ENCODE measurements around the gene BCS1L. TPM values are rescaled to one million over a fixed set of nuclear protein-coding genes. Genes with fewer than 3 reads are reported as not detected.

Gene BCS1L
- total and polyA plus RNA-seq, 9 of the 15 experiments (the other 6 are each of a cell fraction or from before 2014, with no cell fraction given): 37.6 to 103 (median 56.7) TPM

DNA sequence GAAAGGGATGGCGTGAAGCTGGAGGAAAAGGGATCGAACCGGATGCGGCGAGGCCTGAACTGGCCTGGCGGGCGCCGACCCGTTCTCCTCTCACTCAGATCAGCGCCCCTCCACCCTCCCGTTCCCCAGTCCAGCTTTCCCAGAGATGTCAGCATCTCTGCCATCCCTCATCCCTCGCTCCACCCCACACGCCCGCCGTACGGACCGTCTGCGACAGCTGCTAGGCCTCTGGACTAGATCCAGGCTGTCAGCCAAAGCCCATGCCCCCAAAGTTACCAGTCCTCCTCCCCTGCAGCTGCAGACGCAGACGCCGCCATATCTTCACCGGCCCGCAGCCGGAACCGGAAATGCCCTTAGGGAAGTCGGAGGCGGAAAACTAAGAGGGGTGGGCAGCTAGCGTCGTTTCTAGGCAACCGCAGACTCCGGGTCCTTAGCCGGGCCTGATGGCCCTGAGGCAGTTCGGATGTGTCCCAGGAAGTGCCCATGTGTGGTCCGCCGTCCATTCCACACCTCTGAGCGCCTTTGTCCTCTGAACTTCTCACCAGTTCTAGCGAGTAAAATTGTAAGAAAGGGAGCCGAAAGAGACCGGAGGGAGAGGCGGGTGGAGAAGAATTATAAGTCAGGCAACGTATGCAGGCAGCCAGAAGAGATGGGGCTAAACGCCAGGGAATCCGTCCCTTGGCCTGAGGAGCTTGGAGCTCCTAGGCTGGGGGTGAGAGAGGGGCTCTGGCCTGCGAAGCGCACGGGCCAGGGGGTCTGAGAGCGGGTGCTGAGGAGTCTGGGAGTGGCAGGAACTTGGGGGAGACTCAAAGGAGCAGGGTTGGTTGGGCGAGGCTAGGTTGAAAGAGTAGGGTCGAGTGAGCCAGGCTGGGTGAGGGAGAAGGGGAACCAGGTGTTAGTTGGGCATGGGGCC is 12.4 kb downstream of the BCS1L start, which contains the start of the genes RNF25 and STK36 (continued):
- TF ChIP-seq, protein P1, sequence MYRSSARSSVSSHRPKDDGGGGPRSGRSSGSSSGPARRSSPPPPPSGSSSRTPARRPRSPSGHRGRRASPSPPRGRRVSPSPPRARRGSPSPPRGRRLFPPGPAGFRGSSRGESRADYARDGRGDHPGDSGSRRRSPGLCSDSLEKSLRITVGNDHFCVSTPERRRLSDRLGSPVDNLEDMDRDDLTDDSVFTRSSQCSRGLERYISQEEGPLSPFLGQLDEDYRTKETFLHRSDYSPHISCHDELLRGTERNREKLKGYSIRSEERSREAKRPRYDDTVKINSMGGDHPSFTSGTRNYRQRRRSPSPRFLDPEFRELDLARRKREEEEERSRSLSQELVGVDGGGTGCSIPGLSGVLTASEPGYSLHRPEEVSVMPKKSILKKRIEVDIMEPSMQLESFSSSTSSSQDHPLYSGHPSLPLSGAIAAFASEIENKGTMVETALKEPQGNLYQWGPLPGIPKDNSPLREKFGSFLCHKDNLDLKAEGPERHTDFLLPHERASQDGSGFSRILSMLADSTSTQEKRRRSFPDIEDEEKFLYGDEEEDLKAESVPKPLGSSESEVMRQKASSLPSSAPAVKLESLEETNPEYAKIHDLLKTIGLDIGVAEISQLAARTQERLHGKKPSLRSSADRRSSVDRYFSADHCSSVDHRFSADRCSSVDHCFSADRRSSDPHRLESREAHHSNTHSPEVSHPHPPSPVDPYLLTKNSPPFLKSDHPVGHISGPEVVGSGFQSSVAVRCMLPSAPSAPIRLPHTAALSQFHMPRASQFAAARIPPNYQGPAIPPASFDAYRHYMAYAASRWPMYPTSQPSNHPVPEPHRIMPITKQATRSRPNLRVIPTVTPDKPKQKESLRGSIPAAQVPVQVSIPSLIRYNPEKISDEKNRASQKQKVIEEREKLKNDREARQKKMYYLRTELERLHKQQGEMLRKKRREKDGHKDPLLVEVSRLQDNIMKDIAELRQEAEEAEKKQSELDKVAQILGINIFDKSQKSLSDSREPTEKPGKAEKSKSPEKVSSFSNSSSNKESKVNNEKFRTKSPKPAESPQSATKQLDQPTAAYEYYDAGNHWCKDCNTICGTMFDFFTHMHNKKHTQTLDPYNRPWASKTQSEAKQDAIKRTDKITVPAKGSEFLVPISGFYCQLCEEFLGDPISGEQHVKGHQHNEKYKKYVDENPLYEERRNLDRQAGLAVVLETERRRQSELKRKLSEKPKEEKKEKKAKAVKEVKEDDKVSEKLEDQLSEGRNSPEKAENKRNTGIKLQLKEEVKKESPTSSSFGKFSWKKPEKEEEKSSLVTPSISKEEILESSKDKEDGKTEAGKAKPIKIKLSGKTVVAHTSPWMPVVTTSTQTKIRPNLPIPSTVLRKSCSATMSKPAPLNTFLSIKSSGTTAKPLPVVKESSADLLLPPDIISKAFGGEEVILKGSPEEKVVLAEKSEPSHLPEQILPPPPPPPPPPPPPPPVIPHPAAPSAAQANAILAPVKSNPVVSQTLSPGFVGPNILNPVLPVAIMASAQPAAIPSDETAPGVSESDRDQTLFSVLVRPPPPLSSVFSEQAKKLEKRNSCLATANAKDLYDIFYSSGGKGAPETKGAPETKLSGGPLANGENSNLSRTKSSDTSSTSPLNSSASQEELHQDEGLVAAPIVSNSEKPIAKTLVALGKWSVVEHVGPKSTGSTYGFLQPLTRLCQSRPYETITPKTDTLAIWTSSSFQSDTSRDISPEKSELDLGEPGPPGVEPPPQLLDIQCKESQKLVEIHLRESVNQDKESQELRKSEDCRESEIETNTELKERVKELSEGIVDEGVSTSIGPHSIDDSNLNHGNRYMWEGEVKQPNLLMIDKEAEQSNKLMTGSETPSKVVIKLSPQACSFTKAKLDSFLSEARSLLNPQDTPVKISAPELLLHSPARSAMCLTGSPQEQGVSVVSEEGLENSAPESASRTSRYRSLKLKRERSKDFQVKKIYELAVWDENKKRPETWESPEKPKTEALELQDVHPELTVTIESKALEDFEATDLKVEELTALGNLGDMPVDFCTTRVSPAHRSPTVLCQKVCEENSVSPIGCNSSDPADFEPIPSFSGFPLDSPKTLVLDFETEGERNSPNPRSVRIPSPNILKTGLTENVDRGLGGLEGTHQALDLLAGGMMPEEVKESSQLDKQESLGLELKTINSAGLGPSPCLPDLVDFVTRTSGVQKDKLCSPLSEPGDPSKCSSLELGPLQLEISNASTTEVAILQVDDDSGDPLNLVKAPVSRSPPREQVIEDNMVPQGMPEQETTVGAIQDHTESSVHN (IDR thresholded peaks at IDR 0.05; ENCODE audit: borderline replicate concordance in 1 of 2, low read depth in 1 of 2): no peak
- TF ChIP-seq, protein P2, sequence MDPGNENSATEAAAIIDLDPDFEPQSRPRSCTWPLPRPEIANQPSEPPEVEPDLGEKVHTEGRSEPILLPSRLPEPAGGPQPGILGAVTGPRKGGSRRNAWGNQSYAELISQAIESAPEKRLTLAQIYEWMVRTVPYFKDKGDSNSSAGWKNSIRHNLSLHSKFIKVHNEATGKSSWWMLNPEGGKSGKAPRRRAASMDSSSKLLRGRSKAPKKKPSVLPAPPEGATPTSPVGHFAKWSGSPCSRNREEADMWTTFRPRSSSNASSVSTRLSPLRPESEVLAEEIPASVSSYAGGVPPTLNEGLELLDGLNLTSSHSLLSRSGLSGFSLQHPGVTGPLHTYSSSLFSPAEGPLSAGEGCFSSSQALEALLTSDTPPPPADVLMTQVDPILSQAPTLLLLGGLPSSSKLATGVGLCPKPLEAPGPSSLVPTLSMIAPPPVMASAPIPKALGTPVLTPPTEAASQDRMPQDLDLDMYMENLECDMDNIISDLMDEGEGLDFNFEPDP (CRISPR knock-in tag; IDR thresholded peaks at IDR 0.05): no peak
- no peak for TF ChIP-seq ZKSCAN1 (IDR thresholded peaks at IDR 0.05; ENCODE audit: low read depth, low read length)
- TF ChIP-seq POLR3G (IDR thresholded peaks at IDR 0.05; ENCODE audit: extremely low read depth, insufficient read length, insufficient replicate concordance): no peak
- TF ChIP-seq, protein P3, sequence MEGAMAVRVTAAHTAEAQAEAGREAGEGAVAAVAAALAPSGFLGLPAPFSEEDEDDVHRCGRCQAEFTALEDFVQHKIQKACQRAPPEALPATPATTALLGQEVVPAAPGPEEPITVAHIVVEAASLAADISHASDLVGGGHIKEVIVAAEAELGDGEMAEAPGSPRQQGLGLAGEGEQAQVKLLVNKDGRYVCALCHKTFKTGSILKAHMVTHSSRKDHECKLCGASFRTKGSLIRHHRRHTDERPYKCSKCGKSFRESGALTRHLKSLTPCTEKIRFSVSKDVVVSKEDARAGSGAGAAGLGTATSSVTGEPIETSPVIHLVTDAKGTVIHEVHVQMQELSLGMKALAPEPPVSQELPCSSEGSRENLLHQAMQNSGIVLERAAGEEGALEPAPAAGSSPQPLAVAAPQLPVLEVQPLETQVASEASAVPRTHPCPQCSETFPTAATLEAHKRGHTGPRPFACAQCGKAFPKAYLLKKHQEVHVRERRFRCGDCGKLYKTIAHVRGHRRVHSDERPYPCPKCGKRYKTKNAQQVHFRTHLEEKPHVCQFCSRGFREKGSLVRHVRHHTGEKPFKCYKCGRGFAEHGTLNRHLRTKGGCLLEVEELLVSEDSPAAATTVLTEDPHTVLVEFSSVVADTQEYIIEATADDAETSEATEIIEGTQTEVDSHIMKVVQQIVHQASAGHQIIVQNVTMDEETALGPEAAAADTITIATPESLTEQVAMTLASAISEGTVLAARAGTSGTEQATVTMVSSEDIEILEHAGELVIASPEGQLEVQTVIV (CRISPR knock-in tag; IDR thresholded peaks at IDR 0.05; ENCODE audit: borderline replicate concordance): no peak
- no peak for TF ChIP-seq CBFB (CRISPR knock-in tag; IDR thresholded peaks at IDR 0.05)
- peak; percentile 21; the same call in 1 of the 2 replicates for TF ChIP-seq NR2C1 (IDR thresholded peaks at IDR 0.05)
- TF ChIP-seq NR2C1 (tag; IDR thresholded peaks at IDR 0.05): 0 out of 2 replicates have a peak, but pooled peaks have one; percentile 31
- TF ChIP-seq, protein P4, sequence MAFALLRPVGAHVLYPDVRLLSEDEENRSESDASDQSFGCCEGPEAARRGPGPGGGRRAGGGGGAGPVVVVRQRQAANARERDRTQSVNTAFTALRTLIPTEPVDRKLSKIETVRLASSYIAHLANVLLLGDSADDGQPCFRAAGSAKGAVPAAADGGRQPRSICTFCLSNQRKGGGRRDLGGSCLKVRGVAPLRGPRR (CRISPR knock-in tag; IDR thresholded peaks at IDR 0.05): no peak
- TF ChIP-seq, protein P5, sequence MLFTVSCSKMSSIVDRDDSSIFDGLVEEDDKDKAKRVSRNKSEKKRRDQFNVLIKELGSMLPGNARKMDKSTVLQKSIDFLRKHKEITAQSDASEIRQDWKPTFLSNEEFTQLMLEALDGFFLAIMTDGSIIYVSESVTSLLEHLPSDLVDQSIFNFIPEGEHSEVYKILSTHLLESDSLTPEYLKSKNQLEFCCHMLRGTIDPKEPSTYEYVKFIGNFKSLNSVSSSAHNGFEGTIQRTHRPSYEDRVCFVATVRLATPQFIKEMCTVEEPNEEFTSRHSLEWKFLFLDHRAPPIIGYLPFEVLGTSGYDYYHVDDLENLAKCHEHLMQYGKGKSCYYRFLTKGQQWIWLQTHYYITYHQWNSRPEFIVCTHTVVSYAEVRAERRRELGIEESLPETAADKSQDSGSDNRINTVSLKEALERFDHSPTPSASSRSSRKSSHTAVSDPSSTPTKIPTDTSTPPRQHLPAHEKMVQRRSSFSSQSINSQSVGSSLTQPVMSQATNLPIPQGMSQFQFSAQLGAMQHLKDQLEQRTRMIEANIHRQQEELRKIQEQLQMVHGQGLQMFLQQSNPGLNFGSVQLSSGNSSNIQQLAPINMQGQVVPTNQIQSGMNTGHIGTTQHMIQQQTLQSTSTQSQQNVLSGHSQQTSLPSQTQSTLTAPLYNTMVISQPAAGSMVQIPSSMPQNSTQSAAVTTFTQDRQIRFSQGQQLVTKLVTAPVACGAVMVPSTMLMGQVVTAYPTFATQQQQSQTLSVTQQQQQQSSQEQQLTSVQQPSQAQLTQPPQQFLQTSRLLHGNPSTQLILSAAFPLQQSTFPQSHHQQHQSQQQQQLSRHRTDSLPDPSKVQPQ (CRISPR knock-in tag; IDR thresholded peaks at IDR 0.05; ENCODE audit: borderline replicate concordance): no peak

All from K562 (cell line).